Fibroblast of pulmonary artery (primary cell): ENCODE results near the gene NEB.

Experiments
- DNase-seq: peaks from one replicate; pipeline ENCODE4 v3.0.0-alpha.2; 2010; ENCODE audit warnings: low read depth
- H3K4me3 ChIP-seq: replicated peaks from 2 replicates; pipeline ENCODE4 v1.5.1; 2011; ENCODE audit warnings: low read depth, mild to moderate bottlenecking, control low read depth, low read length, moderate library complexity
- TF ChIP-seq, protein P1 (sequence below): IDR thresholded peaks from 2 replicates; pipeline ENCODE4 v1.5.1; 2011; ENCODE audit warnings: mild to moderate bottlenecking, control low read depth, low read length, inconsistent platforms; ENCODE audit errors: missing control alignments

The NEB gene

DNA sequence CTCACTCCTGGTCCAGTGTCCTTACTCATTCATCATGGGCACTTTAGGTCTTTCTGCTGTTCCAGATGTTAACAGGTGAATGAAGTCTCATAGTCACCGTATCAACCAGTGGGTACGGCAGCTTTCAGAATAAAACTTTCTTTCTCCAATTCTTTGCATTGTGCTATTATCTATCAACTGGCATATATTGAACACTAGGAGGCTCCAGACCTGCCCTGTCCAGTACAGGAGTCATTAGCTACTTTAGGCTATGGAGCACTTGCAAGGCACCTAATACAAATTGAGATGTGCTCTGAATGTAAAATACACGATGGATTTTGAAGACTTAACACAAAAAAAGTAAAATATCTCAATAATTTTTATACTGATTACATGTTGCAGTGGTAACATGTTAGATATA is 43.2 kb upstream of the NEB start:
- TF ChIP-seq, protein P1, sequence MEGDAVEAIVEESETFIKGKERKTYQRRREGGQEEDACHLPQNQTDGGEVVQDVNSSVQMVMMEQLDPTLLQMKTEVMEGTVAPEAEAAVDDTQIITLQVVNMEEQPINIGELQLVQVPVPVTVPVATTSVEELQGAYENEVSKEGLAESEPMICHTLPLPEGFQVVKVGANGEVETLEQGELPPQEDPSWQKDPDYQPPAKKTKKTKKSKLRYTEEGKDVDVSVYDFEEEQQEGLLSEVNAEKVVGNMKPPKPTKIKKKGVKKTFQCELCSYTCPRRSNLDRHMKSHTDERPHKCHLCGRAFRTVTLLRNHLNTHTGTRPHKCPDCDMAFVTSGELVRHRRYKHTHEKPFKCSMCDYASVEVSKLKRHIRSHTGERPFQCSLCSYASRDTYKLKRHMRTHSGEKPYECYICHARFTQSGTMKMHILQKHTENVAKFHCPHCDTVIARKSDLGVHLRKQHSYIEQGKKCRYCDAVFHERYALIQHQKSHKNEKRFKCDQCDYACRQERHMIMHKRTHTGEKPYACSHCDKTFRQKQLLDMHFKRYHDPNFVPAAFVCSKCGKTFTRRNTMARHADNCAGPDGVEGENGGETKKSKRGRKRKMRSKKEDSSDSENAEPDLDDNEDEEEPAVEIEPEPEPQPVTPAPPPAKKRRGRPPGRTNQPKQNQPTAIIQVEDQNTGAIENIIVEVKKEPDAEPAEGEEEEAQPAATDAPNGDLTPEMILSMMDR, result no peak
- no peak overlapping the region for H3K4me3 ChIP-seq
- no peak for DNase-seq

- TF ChIP-seq, protein P1, result no peak
- H3K4me3 ChIP-seq, result no peak overlapping the region
- no peak for DNase-seq
Measured at GRCh38 chr2:151776367-151776766, 42.1 kb upstream of the NEB start.

- TF ChIP-seq, protein P1, result no peak
- no peak overlapping the region for H3K4me3 ChIP-seq
- peak; percentile 44 for DNase-seq
Measured at GRCh38 chr2:151775057-151775740, 40.9 kb upstream of the NEB start.

DNA sequence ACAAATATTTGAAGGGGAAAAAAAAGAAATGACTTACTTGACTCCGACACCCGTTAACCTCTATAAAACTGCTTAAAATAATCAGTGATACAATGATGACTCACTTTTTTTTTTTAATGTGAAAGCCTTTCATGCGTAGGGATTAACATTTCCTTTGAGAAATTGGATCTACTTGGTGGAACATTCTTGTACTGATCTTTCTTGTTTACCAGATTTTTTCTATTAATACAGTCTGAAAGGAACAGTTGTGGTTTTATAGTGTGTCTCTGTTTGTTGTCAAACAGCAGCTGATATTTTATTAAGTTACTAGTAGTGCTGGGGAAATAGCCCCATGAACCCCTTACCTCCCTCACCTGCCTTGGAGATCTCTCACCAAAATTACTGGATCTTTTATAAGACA is 40.2 kb upstream of the NEB start:
- TF ChIP-seq, protein P1, result no peak
- H3K4me3 ChIP-seq, result no peak overlapping the region
- peak; percentile 72 for DNase-seq

DNA sequence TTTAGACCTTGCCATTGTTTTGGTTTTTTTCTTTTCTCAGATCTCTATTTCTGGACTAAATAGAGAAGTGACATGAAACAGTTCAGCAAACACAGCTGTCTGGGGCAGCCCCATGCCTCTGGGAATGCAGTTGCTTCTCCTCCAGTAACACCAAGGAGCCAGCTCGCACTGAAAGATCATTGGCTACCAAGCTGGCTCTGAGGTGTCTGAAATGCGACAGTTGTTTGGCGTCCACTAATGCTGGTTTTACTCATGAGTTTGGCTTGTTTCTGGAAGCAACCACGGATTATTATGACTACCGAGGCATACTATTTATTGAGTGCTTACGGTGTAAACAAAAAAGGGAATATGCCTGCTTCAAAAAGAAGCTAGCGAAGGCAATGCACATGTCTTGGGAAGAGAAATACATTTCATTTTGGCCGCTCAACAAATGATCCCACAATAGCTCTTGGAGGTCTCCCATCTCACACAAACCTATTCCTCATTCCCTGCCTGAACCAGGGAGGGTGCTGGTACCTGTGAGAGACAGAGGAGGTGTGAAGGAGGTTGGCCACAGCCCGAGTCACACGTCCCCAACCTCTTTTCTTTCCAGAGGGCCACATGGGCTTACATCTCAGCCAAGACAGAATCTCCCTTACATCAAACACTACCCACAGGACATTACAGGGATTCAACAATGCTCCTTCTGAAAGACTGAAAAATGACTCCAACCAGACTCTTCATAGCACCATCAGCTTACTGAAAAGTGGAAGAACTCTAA is 37.5 kb upstream of the NEB start:
- TF ChIP-seq, protein P1, result no peak
- no peak overlapping the region for H3K4me3 ChIP-seq
- peak; percentile 16 for DNase-seq

DNA sequence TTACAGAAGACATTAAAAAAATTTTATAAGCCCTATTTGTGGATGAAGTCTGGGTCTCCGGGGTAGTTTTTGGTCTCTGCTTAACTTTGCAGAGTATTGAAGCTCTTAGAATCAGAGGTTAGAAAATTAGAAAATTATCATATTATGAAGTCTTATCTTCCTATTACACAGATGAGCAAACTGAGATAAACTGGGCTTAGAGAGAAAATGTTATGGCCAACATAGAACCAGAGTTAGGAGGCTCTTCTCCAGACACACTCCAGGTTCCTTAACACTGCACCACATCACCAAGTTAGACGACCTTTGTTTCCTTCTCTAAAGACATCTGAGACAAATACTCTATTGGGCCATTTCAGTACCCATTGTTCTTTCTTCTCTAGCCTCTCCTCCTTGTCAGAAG is 36.7 kb upstream of the NEB start:
- DNase-seq, result no peak
- H3K4me3 ChIP-seq, result no peak overlapping the region
- TF ChIP-seq, protein P1, result no peak
